A673 (cell line): ENCODE results near the gene ETFA. TPM values are rescaled to one million over a fixed set of nuclear protein-coding genes. Genes with fewer than 3 reads are reported as not detected.

Source experiments
- BruUV-seq: library from RNA; stranded (reverse); fragments of 400-500 nt; replicated peaks from 2 replicates; lab custom pipeline; 2021; lab: Mats Ljungman, UMichigan
- CTCF ChIA-PET: fragments of 300-600 bp; sonication (Branson Sonifier 250); formaldehyde crosslinking; loops from one replicate; lab custom pipeline; 2022; ENCODE audit warnings: antibody characterized with exemption; lab: Charles Lee
- POLR2A ChIA-PET: fragments of 300-600 bp; sonication (Branson Sonifier 250); formaldehyde crosslinking; loops from one replicate; lab custom pipeline; 2022; ENCODE audit warnings: antibody characterized with exemption; ENCODE audit not compliant: low non-redundant PET; lab: Charles Lee
- DNase-seq: peaks from one replicate; pipeline ENCODE4 v3.0.0-alpha.2; 2015; ENCODE audit warnings: low spot score
- H3K27ac ChIP-seq: fragments of 200-600 bp; sonication (generic); 2 replicates; pipeline ENCODE4 v1.5.1; 2016; ENCODE audit warnings: mixed run types, low read depth, mild to moderate bottlenecking, mixed read lengths, antibody characterized with exemption, low read length; ENCODE audit not compliant: poor library complexity, severe bottlenecking
- H3K27me3 ChIP-seq: fragments of 200-600 bp; sonication (generic); replicated peaks from 2 replicates; pipeline ENCODE4 v1.6.1; 2017; ENCODE audit warnings: mixed run types, low read depth, mild to moderate bottlenecking, mixed read lengths, antibody characterized with exemption, low read length; ENCODE audit not compliant: insufficient read depth, poor library complexity
- H3K36me3 ChIP-seq: fragments of 200-600 bp; sonication (generic); 2 replicates; pipeline ENCODE4 v1.6.1; 2016; ENCODE audit warnings: mixed run types, mild to moderate bottlenecking, mixed read lengths, antibody characterized with exemption, low read length; ENCODE audit not compliant: insufficient read depth, poor library complexity, severe bottlenecking
- H3K4me1 ChIP-seq: fragments of 200-600 bp; sonication (generic); 2 replicates; pipeline ENCODE4 v1.6.1; 2017; ENCODE audit warnings: mixed run types, mild to moderate bottlenecking, mixed read lengths, antibody characterized with exemption, low read length; ENCODE audit not compliant: insufficient read depth, poor library complexity, severe bottlenecking
- H3K4me3 ChIP-seq: fragments of 200-600 bp; sonication (generic); 2 replicates; pipeline ENCODE4 v1.5.1; 2016; ENCODE audit warnings: low read depth, mixed run types, mild to moderate bottlenecking, mixed read lengths, low read length; ENCODE audit not compliant: poor library complexity, severe bottlenecking
- H3K9me3 ChIP-seq: fragments of 200-600 bp; sonication (generic); 2 replicates; pipeline ENCODE4 v1.6.1; 2016; ENCODE audit warnings: mixed run types, low read depth, mild to moderate bottlenecking, mixed read lengths, antibody characterized with exemption, low read length; ENCODE audit not compliant: poor library complexity, severe bottlenecking
- CTCF ChIP-seq: fragments of 300-800, 200-600 bp; sonication (generic); conservative IDR thresholded peaks from 2 replicates; pipeline ENCODE4 v1.5.1; 2017; ENCODE audit warnings: low read depth, mild to moderate bottlenecking, antibody characterized with exemption, low read length, moderate library complexity, mixed read lengths
- EZH2 ChIP-seq: fragments of 200-600 bp; sonication (generic); IDR thresholded peaks from 2 replicates; pipeline ENCODE4 v1.6.1; 2017; ENCODE audit warnings: borderline replicate concordance, low read depth, mild to moderate bottlenecking, mixed read lengths, antibody characterized with exemption, low read length; ENCODE audit not compliant: poor library complexity, severe bottlenecking
- intact Hi-C: fragments of 100-400 bp; cut with micrococcal nuclease; formaldehyde crosslinking; loops from one replicate; pipeline ENCODE4 v1.10.0; 2022; ENCODE audit not compliant: unreplicated experiment
- total RNA-seq: library from RNA; stranded (reverse); gene quantifications from 2 replicates; pipeline ENCODE4 v1.2.3, GENCODE V29; 2021

The ETFA gene
- total RNA-seq, 1 experiment from 2014 or later, result 133 TPM

GRCh38 chr15:76258460-76258859 is 52.8 kb downstream of the ETFA start:
- BruUV-seq, result no TSS peak
- POLR2A ChIA-PET, result interaction anchor here (0.6 kb wide), 1 partner anchor 42 kb away, joined by 3 read pairs; no protein-coding TSS in a partner anchor

GRCh38 chr15:76253691-76254473 is 57.4 kb downstream of the ETFA start:
- no peaks in the 10 kb centered on the region for H3K27me3 ChIP-seq
- no TSS peak for BruUV-seq
- peaks cover 3% of the 10 kb centered on the region for H3K36me3 ChIP-seq
- no peak overlapping the region for H3K4me3 ChIP-seq
- intact Hi-C loops, result no loop called here
- TF ChIP-seq CTCF (no peak), EZH2 (no peak)
- DNase-seq, result peak; percentile 92
- ChIA-PET CTCF (no interaction called here), POLR2A (no interaction called here)
- peak overlapping the region; percentile 70 for H3K27ac ChIP-seq
- peaks cover 10% of the 10 kb centered on the region for H3K9me3 ChIP-seq
- peaks cover 16% of the 10 kb centered on the region for H3K4me1 ChIP-seq

More at GRCh38 chr15:76258460-76258859, 52.8 kb downstream of the ETFA start:
- Histone ChIP-seq H3K9me3 (peaks cover 18% of the 10 kb centered on the region), H3K27me3 (no peaks in the 10 kb centered on the region), H3K27ac (no peak overlapping the region), H3K4me1 (peaks cover 8% of the 10 kb centered on the region), H3K36me3 (peaks cover 14% of the 10 kb centered on the region), H3K4me3 (no peak overlapping the region)
- DNase-seq, result peak; percentile 42
- intact Hi-C loops, result no loop called here
- CTCF ChIA-PET, result no interaction called here
- TF ChIP-seq EZH2 (no peak), CTCF (no peak)

- peaks cover 10% of the 10 kb centered on the region for H3K9me3 ChIP-seq
- no peak for TF ChIP-seq EZH2
- no peak for TF ChIP-seq CTCF
- no peaks in the 10 kb centered on the region for H3K27me3 ChIP-seq
- ChIA-PET CTCF (no interaction called here), POLR2A (no interaction called here)
- peaks cover 16% of the 10 kb centered on the region for H3K4me1 ChIP-seq
- no peak for DNase-seq
- no peak overlapping the region for H3K4me3 ChIP-seq
- no TSS peak for BruUV-seq
- peaks cover 3% of the 10 kb centered on the region for H3K36me3 ChIP-seq
- intact Hi-C loops, result no loop called here
- no peak overlapping the region for H3K27ac ChIP-seq
These were observed 59.0 kb downstream of the ETFA start for GRCh38 chr15:76252249-76252648.
